SIG-M5 treated with dmso at 0.1 percent for 504 hours (cell line): ENCODE measurements around the gene PRDM2.
"Not testable (repeated sequence)": the region's sequence is repeated elsewhere in the genome, so short reads cannot be mapped to it uniquely, and the experiment has no call there.

Source experiments
- DNase-seq: peaks from one replicate; lab custom pipeline; 2025; ENCODE audit not compliant: unreplicated experiment; lab: John Stamatoyannopoulos, UW

PRDM2 gene

GRCh38 chr1:13699936-13700520 lies at the start of gene PRDM2:
Gene PRDM2, plus strand, starts transcription at chr1:13700188. Its CDS starts 15,418 bp downstream, at chr1:13715606.
- DNase-seq: no peak

GRCh38 chr1:13651279-13651678 lies 48.7 kb upstream of the PRDM2 start:
- no peak for DNase-seq

GRCh38 chr1:13652238-13652637 lies 47.8 kb upstream of the PRDM2 start:
- no peak for DNase-seq

GRCh38 chr1:13661539-13661938 lies 38.4 kb upstream of the PRDM2 start:
- no peak for DNase-seq

GRCh38 chr1:13662493-13662892 lies 37.5 kb upstream of the PRDM2 start:
- DNase-seq: no peak

GRCh38 chr1:13663969-13664368 lies 36.0 kb upstream of the PRDM2 start:
- DNase-seq: no peak

- DNase-seq: no peak
These were observed 35.5 kb upstream of the PRDM2 start for GRCh38 chr1:13664451-13664850.

- no peak for DNase-seq
These were observed 33.7 kb upstream of the PRDM2 start for GRCh38 chr1:13666317-13666716.

GRCh38 chr1:13667691-13668090 lies 32.3 kb upstream of the PRDM2 start:
- no peak for DNase-seq

GRCh38 chr1:13674377-13674776 lies 25.6 kb upstream of the PRDM2 start:
- DNase-seq: peak; percentile 6

- no peak for DNase-seq
These were observed 24.8 kb upstream of the PRDM2 start for GRCh38 chr1:13675151-13675651.

- DNase-seq: no peak
These were observed 22.1 kb upstream of the PRDM2 start for GRCh38 chr1:13677896-13678295.

GRCh38 chr1:13679651-13680050 lies 20.3 kb upstream of the PRDM2 start:
- no peak for DNase-seq

GRCh38 chr1:13680609-13681008 lies 19.4 kb upstream of the PRDM2 start:
- DNase-seq: not testable (repeated sequence)

GRCh38 chr1:13681921-13682320 lies 18.1 kb upstream of the PRDM2 start:
- no peak for DNase-seq

- no peak for DNase-seq
These were observed 17.5 kb upstream of the PRDM2 start for GRCh38 chr1:13682444-13682843.

- no peak for DNase-seq
These were observed 16.8 kb upstream of the PRDM2 start for GRCh38 chr1:13683206-13683605.

- no peak for DNase-seq
These were observed 12.8 kb upstream of the PRDM2 start for GRCh38 chr1:13687151-13687715.

GRCh38 chr1:13693094-13693493 lies 6.9 kb upstream of the PRDM2 start:
- not testable (repeated sequence) for DNase-seq

- DNase-seq: no peak
These were observed 4.9 kb upstream of the PRDM2 start for GRCh38 chr1:13694886-13695684.

GRCh38 chr1:13697738-13698137 lies 2.2 kb upstream of the PRDM2 start:
- DNase-seq: no peak

- DNase-seq: no peak
These were observed 478 bp upstream of the PRDM2 start for GRCh38 chr1:13699510-13699909.
